SK-N-MC (cell line): ENCODE data around the gene ITGB6.

Source experiments
- EZH2 ChIP-seq: fragments of 200-600 bp; sonication (generic); IDR thresholded peaks from one replicate; pipeline ENCODE4 v1.6.1; 2017; ENCODE audit warnings: antibody characterized with exemption
- POLR2AphosphoS5 ChIP-seq: IDR thresholded peaks from 2 replicates; pipeline ENCODE4 v1.6.1; 2012; ENCODE audit warnings: mild to moderate bottlenecking, low read depth, low read length, borderline replicate concordance

DNA sequence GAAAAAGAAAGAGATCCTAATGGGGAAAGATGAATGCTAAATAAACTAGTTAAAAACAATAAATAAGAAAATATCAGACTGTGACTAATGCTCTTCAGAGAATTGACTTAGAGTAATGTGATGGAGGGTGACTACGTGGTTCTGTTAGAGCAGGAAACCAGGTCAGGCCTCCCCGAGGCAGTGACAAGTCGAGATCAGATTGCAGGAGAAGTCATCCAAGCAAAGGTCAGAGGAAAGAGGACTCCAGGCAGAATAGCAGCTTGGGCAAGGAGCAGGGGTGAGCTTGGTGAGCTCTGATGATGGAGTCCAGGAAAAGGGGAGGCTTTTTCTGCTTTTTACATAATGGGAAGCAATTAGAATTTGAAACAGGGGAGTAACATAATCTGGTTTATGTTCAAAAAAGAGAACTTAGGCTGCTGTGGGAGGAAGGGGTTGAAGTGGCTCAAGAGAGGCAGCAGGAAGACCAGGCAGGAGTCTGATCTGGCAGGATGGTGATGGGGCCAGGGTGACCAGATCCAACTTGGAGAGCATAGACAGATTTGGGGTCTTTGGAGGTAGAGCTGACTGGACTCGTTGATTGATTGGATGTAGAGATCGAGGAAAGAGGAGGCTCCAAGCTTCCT is 27.3 kb upstream of the ITGB6 start:
- TF ChIP-seq POLR2AphosphoS5 (no peak), EZH2 (no peak)
